Neutrophil (primary cell): Measurements from ENCODE around the gene PRKCQ.
"Not testable (repeated sequence)": the region's sequence is repeated elsewhere in the genome, so short reads cannot be mapped to it uniquely, and the experiment has no call there.

Experiments
- H3K27ac ChIP-seq: fragments of 200-600 bp; sonication (generic); 2 replicates; pipeline ENCODE4 v1.5.1; 2016; ENCODE audit warnings: mild to moderate bottlenecking, moderate library complexity
- H3K27me3 ChIP-seq: fragments of 200-600 bp; sonication (generic); 2 replicates; pipeline ENCODE4 v1.6.0; 2016; ENCODE audit warnings: mild to moderate bottlenecking
- H3K36me3 ChIP-seq: fragments of 200-600 bp; sonication (generic); 2 replicates; pipeline ENCODE4 v1.5.1; 2017
- H3K4me1 ChIP-seq, 2 experiments: fragments of 200-600 bp in 1 of 2; sonication (generic) in 1 of 2; 1 replicate in 1 of 2; 2 replicates in 1 of 2; pipeline versions ENCODE4 v1.5.1 to v1.6.1; 2013 to 2016; ENCODE audit warnings: low read depth in 1 of 2, low read length in 1 of 2, mild to moderate bottlenecking in 1 of 2, moderate library complexity in 1 of 2; ENCODE audit not compliant: control insufficient read depth in 1 of 2, insufficient read depth in 1 of 2
- H3K4me3 ChIP-seq, 2 experiments: fragments of 200-600 bp in 1 of 2; sonication (generic) in 1 of 2; 1 replicate in 1 of 2; 2 replicates in 1 of 2; pipeline ENCODE4 v1.5.1; 2013 to 2016; ENCODE audit warnings: low read depth in 1 of 2, low read length in 1 of 2, mild to moderate bottlenecking in 1 of 2, moderate library complexity in 1 of 2
- H3K9me3 ChIP-seq: fragments of 200-600 bp; sonication (generic); 2 replicates; pipeline ENCODE4 v1.5.1; 2016
- TF ChIP-seq, protein P1 (sequence below): fragments of 200-600 bp; sonication (generic); IDR thresholded peaks from 2 replicates; pipeline ENCODE4 v1.5.1; 2016; ENCODE audit warnings: antibody characterized with exemption

The PRKCQ gene

DNA sequence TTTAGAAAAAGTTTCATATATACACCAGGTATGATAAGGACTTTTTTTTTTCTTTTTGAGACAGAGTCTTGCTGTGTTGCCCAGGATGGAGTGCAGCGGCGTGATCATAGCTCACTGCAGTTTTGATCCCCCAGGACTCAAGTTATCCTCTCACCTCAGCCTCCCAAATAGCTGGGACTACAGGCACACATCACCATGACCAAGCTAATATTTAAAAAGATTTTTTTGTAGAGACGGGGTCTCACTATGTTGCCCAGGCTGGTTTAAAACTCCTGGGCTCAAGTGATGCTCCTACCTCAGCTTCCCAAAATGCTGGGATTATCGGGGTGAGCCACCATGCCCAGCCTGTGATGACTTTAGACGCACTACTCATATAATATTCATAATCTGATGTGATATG, 2.2 kb upstream of the PRKCQ start:
- peaks cover 18 to 34% of the 10 kb centered on the region in 2 experiments for H3K4me1 ChIP-seq
- H3K27ac ChIP-seq, result no peak overlapping the region
- no peak overlapping the region for H3K4me3 ChIP-seq
- peaks cover 19% of the 10 kb centered on the region for H3K27me3 ChIP-seq
- TF ChIP-seq, protein P1, sequence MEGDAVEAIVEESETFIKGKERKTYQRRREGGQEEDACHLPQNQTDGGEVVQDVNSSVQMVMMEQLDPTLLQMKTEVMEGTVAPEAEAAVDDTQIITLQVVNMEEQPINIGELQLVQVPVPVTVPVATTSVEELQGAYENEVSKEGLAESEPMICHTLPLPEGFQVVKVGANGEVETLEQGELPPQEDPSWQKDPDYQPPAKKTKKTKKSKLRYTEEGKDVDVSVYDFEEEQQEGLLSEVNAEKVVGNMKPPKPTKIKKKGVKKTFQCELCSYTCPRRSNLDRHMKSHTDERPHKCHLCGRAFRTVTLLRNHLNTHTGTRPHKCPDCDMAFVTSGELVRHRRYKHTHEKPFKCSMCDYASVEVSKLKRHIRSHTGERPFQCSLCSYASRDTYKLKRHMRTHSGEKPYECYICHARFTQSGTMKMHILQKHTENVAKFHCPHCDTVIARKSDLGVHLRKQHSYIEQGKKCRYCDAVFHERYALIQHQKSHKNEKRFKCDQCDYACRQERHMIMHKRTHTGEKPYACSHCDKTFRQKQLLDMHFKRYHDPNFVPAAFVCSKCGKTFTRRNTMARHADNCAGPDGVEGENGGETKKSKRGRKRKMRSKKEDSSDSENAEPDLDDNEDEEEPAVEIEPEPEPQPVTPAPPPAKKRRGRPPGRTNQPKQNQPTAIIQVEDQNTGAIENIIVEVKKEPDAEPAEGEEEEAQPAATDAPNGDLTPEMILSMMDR, result no peak
- no peaks in the 10 kb centered on the region for H3K36me3 ChIP-seq
- no peaks in the 10 kb centered on the region for H3K9me3 ChIP-seq

DNA sequence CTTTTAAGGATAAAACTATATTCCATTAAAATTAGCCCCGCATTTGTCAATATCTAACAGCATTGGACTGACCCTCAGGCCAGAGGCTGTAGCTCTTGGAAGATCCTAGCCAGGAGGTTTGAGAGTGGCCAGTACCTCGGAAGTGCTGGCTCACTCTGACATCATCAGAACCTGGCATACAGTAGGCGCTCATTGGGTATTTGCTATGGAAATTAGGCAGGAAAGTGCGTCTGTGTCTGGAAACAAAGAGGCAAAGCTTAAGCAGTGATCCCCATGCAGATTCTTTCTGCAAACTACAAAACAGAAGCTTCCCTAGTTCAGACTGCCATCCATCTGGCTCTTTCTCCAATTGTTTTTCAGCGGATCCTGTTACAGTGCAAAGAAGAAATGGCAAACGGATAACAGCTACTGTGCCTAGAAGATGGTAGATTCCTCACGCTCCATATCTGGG, 1.7 kb upstream of the PRKCQ start:
- Histone ChIP-seq H3K36me3 (no peaks in the 10 kb centered on the region), H3K9me3 (no peaks in the 10 kb centered on the region), H3K4me1 (peaks cover 18 to 34% of the 10 kb centered on the region in 2 experiments), H3K4me3 (no peak overlapping the region), H3K27ac (no peak overlapping the region), H3K27me3 (peaks cover 19% of the 10 kb centered on the region)
- TF ChIP-seq, protein P1, result no peak

DNA sequence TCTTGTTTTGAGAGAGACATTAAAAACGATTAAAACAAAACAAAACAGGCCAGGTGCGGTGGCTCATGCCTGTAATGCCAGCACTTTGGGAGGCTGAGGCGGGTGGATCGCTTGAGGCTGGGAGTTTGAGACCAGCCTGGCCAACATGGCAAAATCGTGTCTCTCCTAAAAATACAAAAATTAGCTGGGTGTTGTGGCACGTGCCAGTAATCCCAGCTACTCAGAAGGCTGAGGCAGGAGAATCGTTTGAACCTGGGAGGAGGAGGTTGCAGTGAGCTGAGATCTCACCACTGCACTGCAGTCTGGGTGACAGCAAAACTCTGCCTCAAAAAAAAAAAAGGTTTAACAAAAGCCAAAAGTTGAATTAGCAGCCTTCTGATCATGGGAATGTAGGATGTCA, 1.1 kb upstream of the PRKCQ start:
- H3K4me1 ChIP-seq, result peaks cover 22 to 39% of the 10 kb centered on the region in 2 experiments
- not testable (repeated sequence) for H3K27ac ChIP-seq, H3K4me3 ChIP-seq, H3K9me3 ChIP-seq, H3K36me3 ChIP-seq
- H3K27me3 ChIP-seq, result peaks cover 19% of the 10 kb centered on the region

DNA sequence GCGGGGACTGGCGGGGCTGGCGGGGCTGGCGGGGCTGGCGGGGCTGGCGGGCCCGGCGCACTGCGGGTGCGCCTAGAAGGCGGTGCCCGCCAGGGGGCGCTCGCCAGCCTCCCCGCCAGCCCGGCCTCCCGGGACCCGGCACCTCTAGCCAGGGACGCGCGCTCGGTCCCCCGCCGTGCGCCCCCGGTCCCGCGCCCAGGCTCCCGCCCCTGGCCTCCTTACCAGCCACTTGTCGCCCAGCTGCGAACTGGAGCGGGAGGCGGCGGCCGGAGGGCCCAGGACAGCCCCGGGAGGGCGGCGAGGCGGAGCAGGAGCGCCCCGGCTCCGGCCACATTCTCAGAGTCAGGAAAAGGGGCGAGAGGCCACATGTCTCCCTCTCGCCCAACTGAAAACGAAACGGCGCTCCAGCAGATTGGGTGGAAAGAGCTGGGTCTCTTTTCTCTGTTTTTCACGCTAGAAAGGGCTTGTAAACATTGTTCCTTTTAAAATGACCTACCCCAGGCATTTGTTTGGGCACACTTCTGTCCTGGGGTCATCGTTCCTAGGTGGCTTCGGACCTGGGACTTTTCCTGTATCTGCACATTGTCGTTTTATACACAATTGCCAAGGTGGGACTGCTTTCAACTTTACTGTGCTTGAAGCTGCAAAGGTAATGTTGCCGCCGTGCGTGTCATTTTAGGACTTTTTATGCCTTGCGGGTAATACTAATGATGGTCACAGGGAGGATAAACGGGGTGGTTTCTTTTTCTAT, 378 bp upstream of the PRKCQ start:
- Histone ChIP-seq H3K4me1 (peaks cover 22 to 41% of the 10 kb centered on the region in 2 experiments), H3K9me3 (no peaks in the 10 kb centered on the region), H3K36me3 (no peaks in the 10 kb centered on the region), H3K4me3 (peak overlapping the region; percentile 63 to 80), H3K27me3 (peaks cover 19% of the 10 kb centered on the region), H3K27ac (no peak overlapping the region)
- TF ChIP-seq, protein P1, result peak; percentile 69

DNA sequence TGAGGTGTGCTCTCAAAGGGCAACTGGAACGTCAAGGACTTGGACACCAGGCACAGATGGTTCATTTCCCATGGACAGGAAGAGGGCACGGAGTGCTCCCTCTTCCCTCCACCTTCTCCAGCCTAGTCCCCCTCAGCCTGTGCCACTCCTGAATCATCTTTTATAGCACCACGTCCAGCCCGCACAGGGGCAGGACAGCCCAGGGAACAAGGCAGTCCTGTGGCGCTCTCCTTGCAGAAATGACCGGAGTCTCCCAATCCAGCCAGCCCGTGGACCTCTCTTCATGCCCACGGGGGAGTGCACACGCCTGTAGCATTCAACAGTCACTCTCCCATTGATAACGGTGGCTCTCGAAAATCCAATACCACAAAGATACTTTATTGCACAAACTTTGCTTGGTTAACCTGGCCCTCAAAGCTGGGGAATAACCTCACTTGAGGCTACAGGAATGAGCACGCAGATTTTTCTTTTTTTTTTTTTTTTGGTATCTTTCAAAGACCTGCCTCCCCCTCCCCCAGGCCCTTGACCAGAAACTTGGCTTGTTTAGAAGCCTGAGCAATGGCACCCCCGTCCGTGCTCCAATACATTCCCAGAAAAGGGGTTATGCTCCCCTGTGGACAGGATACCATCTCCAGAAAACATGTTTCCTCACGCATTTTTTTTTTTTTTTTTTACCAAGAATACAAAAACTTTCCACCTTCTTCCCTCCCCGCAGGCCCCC, 733 bp downstream of the PRKCQ start:
- Histone ChIP-seq H3K27me3 (peaks cover 19% of the 10 kb centered on the region), H3K36me3 (no peaks in the 10 kb centered on the region), H3K4me3 (peak overlapping the region; percentile 45 to 80), H3K27ac (no peak overlapping the region), H3K4me1 (peaks cover 22 to 47% of the 10 kb centered on the region in 2 experiments), H3K9me3 (no peaks in the 10 kb centered on the region)
- TF ChIP-seq, protein P1, result no peak

DNA sequence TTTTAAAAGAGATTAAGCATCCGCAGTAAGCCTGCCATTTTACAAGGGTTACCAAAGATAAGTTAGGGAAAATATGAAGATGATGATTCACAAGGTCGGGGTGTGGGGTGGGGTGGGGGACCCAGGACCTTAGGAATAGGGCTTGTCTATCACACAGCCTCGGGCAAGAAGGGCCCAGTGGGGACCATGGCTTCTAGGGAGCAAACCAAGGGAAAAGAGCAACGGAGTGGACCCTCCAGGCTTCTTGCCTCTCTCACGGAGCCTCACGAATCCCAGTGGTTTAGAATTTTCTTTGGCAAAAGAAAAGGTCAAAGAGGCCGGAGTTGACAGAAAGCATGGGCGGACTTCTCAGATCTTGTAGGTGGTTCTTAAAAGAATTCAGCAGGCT, 1.3 kb downstream of the PRKCQ start:
- TF ChIP-seq, protein P1, result no peak
- peaks cover 19% of the 10 kb centered on the region for H3K27me3 ChIP-seq
- H3K9me3 ChIP-seq, result no peaks in the 10 kb centered on the region
- H3K27ac ChIP-seq, result no peak overlapping the region
- no peaks in the 10 kb centered on the region for H3K36me3 ChIP-seq
- no peak overlapping the region for H3K4me3 ChIP-seq
- peaks cover 22 to 47% of the 10 kb centered on the region in 2 experiments for H3K4me1 ChIP-seq
